Prostate gland (tissue), 2 donors: ENCODE results near the gene RASD2.

Experiments used
- POLR2A ChIP-seq: fragments of 450-650 bp; IDR thresholded peaks from one replicate; pipeline ENCODE4 v1.6.1; 2016; ENCODE audit warnings: antibody characterized with exemption, mild to moderate bottlenecking
- POLR2AphosphoS5 ChIP-seq: sonication (generic); formaldehyde crosslinking; IDR thresholded peaks from one replicate; pipeline ENCODE4 v1.6.1; 2017; ENCODE audit warnings: antibody characterized with exemption
- TF ChIP-seq, protein P1 (sequence below), 4 experiments: fragments of 200-600 bp in 2 of 4; fragments of 450-650 bp in 2 of 4; sonication (generic) in 2 of 4; IDR thresholded peaks; 1 replicate in 3 of 4; 2 replicates in 1 of 4; pipeline ENCODE4 v1.5.1; 2016 to 2019; ENCODE audit warnings: antibody characterized with exemption in 4 of 4, mild to moderate bottlenecking in 2 of 4, moderate library complexity in 2 of 4

DNA sequence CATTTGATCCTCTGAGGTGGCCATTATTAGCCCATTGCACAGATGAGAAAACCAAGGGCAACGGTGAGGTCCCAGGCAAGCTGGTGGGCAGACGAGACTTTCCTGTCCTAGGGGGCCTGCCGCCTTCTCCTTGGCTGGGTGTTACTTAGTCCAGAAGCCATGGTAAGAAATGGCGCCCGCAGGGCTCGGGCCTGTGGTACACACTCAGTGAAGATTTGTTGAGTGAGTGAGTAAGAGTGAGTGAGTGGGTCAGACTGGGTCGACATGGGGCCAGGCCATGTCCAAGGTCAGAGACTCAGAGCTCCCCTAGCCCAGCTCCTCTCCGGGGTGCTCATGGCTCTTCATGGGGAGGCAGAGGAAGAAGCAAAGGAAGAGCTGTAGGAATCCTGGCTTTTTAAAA lies 36.0 kb downstream of the RASD2 start:
- TF ChIP-seq, protein P1, sequence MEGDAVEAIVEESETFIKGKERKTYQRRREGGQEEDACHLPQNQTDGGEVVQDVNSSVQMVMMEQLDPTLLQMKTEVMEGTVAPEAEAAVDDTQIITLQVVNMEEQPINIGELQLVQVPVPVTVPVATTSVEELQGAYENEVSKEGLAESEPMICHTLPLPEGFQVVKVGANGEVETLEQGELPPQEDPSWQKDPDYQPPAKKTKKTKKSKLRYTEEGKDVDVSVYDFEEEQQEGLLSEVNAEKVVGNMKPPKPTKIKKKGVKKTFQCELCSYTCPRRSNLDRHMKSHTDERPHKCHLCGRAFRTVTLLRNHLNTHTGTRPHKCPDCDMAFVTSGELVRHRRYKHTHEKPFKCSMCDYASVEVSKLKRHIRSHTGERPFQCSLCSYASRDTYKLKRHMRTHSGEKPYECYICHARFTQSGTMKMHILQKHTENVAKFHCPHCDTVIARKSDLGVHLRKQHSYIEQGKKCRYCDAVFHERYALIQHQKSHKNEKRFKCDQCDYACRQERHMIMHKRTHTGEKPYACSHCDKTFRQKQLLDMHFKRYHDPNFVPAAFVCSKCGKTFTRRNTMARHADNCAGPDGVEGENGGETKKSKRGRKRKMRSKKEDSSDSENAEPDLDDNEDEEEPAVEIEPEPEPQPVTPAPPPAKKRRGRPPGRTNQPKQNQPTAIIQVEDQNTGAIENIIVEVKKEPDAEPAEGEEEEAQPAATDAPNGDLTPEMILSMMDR (IDR thresholded peaks at IDR 0.05), result no peak
- TF ChIP-seq POLR2AphosphoS5, result no peak
- no peak for TF ChIP-seq POLR2A
